ENCODE data around the gene S100A8.
A peak's percentile ranks its signal among the peaks of the same experiment; 100 is the strongest.
"Not testable (repeated sequence)": the region's sequence is repeated elsewhere in the genome, so short reads cannot be mapped to it uniquely, and the experiment has no call there.

The S100A8 gene

GRCh38 chr1:153360592-153361479 lies 30.0 kb downstream of the S100A8 start:
- no peak for DNase-seq

GRCh38 chr1:153360190-153360589 lies 30.7 kb downstream of the S100A8 start:
- no peak for DNase-seq

- DNase-seq = no peak
Measured at GRCh38 chr1:153359241-153359640, 31.6 kb downstream of the S100A8 start.

- DNase-seq = no peak
Measured at GRCh38 chr1:153358691-153358975, 32.2 kb downstream of the S100A8 start.

GRCh38 chr1:153357853-153358690 lies 32.8 kb downstream of the S100A8 start, which contains the start of gene S100A9:
TSS of gene S100A9 (plus strand) at chr1:153357854. CDS start at chr1:153358284, 430 bp downstream.
- no peak for DNase-seq

DNA sequence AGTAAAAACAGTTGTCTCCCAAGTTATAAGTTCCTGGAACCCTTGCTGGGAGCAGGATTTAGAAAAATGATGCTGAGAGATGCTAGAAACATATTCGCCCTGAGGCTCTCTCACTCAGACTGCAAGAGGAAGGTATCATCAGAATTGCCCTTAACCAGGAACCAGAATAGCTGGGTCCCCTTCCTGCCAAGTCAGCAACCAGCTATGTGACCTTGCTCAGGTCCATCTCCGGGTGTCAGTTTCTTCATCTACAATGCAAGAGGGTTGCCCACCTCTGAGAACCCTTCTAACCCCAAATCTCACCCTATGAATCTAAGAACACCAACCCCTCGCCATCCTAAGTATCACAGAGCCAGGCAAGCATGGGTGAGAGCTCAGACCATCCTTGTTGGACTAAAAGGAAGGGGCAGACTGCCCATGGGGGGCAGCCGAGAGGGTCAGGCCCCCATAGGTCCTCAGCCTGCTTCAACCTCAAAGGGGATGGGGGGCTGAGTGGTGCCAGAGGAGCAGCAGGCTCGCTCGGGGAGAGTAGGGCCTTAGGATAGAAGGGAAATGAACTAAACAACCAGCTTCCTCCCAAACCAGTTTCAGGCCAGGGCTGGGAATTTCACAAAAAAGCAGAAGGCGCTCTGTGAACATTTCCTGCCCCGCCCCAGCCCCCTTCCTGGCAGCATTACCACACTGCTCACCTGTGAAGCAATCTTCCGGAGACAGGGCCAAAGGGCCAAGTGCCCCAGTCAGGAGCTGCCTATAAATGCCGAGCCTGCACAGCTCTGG lies 33.6 kb downstream of the S100A8 start:
- DNase-seq = no peak

DNA sequence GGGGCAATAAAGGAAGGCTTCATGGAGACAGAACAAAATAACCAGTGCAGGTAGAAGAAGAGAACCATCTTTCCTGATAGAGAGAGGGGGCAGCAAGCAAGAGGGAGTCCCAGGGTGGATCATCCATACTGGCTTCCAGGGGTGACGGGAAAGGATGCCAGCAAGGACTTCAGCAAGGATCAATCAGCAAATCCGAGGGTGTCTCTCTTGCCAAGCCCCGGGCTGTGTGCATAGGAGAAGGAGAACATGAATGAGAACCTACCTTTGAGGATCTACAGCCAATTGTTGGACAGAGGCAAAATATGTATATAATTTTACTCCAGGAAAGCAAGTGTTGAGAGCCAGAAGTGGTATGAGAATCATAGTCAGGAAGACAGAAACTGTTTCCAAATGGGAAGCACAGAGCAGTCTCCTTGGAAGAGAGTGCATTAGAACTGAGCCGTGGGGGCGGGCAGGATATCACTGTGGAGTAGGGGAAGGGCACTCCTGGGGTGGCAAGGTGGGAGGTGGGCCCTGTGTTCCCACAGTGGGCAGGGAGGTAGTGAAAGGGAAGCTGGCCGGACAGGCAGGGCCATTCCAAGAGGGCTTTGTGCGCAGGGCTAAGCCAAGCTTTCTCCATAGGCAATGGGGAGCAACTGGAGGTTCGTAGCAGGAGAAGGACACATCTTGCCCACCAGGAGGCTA lies 34.3 kb downstream of the S100A8 start:
- no peak for DNase-seq

DNA sequence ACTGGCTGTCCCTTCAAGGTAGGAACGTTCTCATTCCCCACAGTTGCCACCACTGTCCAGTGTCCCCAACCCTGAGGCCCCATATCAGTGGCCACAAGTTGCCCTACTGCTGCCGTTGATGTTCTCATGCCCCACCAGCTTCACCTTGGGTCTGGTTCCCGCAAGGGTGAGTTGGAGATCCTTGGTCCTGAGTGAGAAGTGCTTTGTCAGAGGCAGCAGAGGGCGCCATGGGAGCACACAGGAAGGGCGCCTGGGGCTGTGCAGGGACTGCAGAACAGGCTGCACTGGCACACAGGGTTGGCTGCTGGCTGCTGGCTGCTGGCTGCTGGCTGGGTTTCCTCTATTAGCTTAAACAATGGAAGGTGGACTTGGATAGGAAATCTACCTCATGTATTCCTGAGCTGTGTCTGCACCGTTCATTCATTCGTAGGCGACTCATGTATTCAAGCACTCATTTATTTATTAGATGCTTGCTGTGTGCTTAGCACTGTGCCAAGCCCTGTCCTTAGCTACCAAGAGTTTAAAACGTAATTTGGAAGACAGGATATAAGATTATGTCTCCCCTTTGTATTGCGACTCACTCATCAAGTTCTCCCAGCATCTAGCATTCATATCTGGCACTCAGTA lies 35.3 kb downstream of the S100A8 start:
- no peak for DNase-seq

DNA sequence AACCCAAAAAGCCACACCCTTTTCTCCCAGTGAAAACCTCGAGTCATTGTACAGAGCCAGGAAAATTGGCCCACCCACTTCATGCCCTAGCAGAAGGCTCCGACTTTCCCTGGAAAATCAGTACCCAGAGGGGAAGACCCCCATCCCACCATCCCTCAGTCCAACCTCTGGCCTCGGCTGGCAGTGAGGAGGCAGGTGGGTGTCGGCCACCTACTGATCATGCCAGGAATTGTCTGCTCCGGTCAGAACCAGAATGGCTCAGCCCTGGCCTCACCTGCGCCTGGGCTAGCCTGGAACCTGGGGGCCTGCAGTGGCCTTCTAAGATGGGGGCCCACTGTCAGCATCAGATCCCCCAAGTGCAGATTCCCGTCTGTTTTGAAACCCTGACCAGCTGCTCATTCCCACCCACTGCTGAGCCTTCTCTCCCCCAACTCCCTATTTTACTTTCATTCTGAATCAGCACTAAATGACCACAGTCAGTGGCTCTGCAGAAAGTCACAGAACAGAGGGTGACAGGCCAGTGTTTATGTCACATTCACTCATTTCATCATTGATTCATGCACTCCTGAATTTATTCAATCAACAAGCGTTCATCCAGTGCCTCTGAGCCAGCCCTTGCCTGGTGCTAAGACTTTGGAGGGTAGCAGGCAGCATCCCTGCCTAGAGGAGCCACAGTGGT lies 36.2 kb downstream of the S100A8 start:
- DNase-seq = no peak

DNA sequence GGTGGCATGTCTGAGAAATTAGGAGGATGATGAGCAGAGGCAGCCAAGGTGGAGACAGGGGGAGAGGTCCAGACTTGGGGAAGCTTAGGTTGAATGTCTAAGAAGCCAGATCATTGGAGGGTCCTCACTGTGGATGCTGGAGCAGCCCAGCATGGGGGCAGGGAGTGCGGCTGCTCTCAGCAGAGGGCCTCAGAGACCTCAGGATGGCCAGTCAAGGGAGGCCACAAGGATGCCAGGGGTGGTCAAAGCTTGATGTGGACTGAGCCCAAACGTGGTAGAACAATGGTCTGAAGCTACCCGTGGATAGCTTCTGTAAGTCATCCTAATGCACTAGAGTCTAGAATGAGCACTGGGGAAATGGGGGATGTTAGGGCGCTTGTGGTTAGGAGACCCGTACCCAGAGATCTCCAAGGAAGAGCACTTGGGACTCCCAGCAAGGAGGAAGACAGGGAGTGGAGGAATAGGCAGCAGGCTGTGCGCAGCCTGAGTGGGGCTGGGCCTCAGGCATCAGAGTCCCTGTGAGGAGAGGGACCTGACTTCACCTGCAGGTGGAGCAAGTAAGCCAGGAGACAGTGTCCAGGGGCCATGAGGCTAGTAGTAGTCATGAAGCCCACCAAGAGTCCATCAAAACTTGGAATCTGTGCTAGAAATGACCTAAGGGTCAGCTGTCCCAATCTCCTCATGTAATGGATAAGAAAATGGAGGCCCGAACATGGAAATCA lies 37.5 kb downstream of the S100A8 start:
- DNase-seq = no peak

DNA sequence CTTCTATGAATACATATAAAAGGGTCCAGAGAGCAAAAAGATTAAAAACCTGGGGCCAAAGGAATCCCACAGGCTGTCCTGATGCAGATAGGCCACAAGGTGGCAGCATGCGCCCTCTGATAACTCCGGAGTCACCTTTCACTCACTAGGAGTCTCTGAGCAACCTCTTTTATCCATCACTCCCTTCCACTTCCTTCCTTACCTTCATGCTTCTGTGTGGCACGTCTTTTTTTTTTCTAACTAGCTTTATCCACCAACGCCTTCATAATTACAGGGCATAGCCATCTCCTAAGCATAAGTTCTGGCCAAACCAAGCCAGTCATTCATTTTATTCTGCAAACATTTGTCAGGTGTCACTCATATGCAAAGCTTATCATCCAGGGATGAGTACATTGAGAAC lies 38.4 kb downstream of the S100A8 start:
- peak; percentile 74 for DNase-seq

DNA sequence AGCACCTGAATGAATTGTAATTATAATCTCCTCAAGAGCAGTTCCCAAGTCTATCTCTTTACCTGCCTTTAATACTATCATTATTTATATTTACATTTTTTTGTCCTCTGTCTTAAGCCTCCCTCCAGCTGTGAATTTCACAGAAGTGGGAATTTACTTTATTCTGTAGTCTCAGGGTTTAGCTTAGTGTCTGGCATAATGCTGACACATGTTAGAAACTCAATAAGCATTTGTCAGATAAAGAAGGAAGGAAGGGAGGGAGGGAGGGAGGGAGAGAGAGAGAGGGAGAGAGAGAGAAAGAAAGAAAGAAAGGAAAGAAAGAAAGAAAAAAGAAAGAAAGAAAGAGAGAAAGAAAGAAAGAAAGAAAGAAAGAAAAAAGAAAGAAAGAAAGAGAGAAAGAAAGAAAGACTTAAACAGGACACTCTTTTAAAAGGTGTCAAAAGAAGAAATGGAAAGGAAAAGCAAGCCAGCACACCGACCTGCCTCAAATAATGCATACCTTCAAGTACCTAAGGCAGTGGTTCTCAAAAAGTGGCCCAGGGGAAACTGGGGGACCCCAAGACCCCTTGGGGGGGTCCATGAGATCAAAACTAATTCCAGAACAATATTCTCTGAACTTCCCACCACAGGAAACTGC lies 40.4 kb downstream of the S100A8 start:
- no peak for DNase-seq

DNA sequence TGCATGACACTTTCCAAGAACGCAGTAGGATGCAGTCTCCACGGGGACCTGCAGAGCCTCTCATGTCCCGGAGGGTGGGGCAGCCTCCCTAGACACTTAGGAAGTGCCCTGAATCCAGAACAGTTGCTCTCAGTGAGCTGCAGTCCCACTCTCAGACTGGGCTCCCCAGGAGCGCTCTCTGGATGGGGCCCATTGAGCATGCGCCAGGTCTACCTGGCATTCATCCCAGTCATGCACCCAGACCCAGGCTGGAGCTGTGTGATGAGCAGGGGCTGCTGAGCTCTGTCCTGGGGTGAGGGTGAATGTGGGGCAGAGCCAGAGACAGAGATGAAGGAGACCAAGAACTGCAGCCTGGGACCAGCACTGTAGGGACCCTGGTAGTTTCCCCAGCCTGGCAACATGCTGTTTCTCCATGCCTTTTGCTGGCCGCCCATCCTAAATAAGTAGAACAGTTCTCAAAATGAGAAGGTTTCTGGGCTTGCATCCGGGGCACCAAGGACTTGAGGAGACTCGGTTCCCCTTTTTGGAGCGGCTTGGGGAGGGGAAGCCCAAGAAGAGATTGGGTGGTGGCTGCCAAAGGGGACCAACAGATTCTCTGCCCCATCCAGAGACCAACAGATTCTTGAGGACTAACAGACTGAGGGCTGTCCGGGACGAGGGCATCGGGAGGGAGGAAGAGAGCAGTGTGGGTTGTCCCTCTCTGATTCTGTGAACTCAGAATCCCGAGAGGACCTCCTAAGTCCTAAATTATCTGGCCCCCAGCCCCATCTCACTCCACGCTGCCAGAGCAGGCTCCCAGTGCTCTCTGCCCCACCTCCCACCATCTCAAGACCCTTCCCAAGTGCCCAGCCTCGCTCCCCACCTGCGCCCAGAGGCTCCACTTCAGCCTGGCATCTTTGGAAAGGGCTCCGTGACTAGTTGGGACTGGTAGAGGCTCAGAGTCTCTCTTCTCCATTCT lies 41.2 kb downstream of the S100A8 start:
- no peak for DNase-seq

- DNase-seq = no peak
Measured at GRCh38 chr1:153348511-153349362, 42.1 kb downstream of the S100A8 start, which contains the start of gene PGLYRP4. TSS of gene PGLYRP4 (minus strand) at chr1:153348841. CDS start at chr1:153347932, 909 bp downstream.

GRCh38 chr1:153347856-153348255 lies 43.0 kb downstream of the S100A8 start:
- no peak for DNase-seq

GRCh38 chr1:153347049-153347448 lies 43.8 kb downstream of the S100A8 start:
- DNase-seq = not testable (repeated sequence)

DNA sequence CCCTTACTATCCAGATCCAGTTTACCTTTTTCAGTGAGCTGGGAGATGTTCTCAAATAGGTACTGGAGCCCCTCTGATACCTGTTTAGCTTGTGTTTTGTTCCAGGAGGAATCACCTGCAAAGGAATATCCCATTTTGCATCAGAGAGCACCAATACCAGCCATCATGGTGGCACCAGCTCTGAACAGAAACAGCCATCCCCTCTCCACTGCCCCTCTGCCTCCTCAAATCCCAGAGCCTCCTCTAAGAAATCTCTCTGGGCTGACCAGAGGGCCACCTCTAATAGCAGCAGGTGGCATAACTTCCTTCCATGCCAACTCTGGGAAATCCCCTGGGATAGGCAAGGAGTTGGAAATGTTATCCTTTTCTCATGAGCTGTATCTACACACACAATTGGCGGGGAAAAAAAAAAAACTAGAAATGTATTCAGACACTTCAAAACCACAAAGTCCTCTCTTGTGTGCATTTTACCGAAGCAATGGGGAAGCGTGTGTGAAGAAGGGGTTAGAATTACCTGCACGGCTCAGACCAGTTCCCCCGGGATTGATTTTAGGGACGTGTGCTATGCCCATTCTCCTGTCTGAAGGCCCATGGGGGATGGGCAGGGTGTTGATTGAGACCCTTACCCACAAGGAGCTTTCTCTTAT lies 44.7 kb downstream of the S100A8 start:
- DNase-seq = no peak

Data from NCI-H2227 treated with DMSO at 0.1 percent for 48 hours (cell line).